OCI-LY1 (cell line): ENCODE data around the gene SEC61B.
A peak's percentile ranks its signal among the peaks of the same experiment; 100 is the strongest.

Source experiments
- H2AFZ ChIP-seq: fragments of 200-600 bp; sonication (generic), shearing (Covaris generic); 2 replicates; pipeline ENCODE4 v1.6.0; 2014; ENCODE audit warnings: antibody characterized with exemption, mild to moderate bottlenecking, low read length
- H3F3A ChIP-seq: fragments of 200-600 bp; sonication (generic), shearing (Covaris generic); 2 replicates; pipeline ENCODE4 v1.6.0; 2014; ENCODE audit warnings: mild to moderate bottlenecking, antibody characterized with exemption, low read length, moderate library complexity; ENCODE audit not compliant: insufficient read depth
- H3K27ac ChIP-seq: fragments of 200-600 bp; sonication (generic); 2 replicates; pipeline ENCODE4 v1.5.1; 2014; ENCODE audit warnings: low read length, mixed run types, mild to moderate bottlenecking, low read depth; ENCODE audit not compliant: poor library complexity, severe bottlenecking
- H3K27me3 ChIP-seq: fragments of 200-600 bp; sonication (generic); 2 replicates; pipeline ENCODE4 v1.6.0; 2014; ENCODE audit warnings: antibody characterized with exemption, mild to moderate bottlenecking, low read length, moderate library complexity; ENCODE audit not compliant: insufficient read depth
- H3K36me3 ChIP-seq: fragments of 200-600 bp; sonication (generic); 2 replicates; pipeline ENCODE4 v1.6.1; 2014; ENCODE audit warnings: mild to moderate bottlenecking, antibody characterized with exemption, low read length, moderate library complexity, mixed read lengths; ENCODE audit not compliant: insufficient read depth
- H3K4me1 ChIP-seq: fragments of 200-600 bp; sonication (generic); 2 replicates; pipeline ENCODE4 v1.5.1; 2014; ENCODE audit warnings: mild to moderate bottlenecking, low read length, moderate library complexity; ENCODE audit not compliant: insufficient read depth, severe bottlenecking
- H3K4me2 ChIP-seq: fragments of 200-600 bp; sonication (generic), shearing (Covaris generic); 2 replicates; pipeline ENCODE4 v1.6.1; 2014; ENCODE audit warnings: low read length
- H3K4me3 ChIP-seq: fragments of 200-600 bp; sonication (generic); 2 replicates; pipeline ENCODE4 v1.5.1; 2014; ENCODE audit warnings: low read length, low read depth, mild to moderate bottlenecking, mixed read lengths; ENCODE audit not compliant: poor library complexity, severe bottlenecking
- H3K79me2 ChIP-seq: fragments of 200-600 bp; shearing (Covaris generic); 2 replicates; pipeline ENCODE4 v1.6.1; 2016; ENCODE audit warnings: mixed run types, low read length, mixed read lengths; ENCODE audit not compliant: insufficient read depth
- H3K9ac ChIP-seq: fragments of 200-600 bp; sonication (generic), shearing (Covaris generic); 2 replicates; pipeline ENCODE4 v1.6.1; 2014; ENCODE audit warnings: mild to moderate bottlenecking, low read length, mixed read lengths
- H3K9me2 ChIP-seq: fragments of 200-600 bp; sonication (generic), shearing (Covaris generic); 2 replicates; pipeline ENCODE4 v1.6.1; 2014; ENCODE audit warnings: low read depth, mild to moderate bottlenecking, low read length, mixed read lengths
- H3K9me3 ChIP-seq: fragments of 200-600 bp; shearing (Covaris generic); 2 replicates; pipeline ENCODE4 v1.6.1; 2014; ENCODE audit warnings: low read length, mixed read lengths
- H4K20me1 ChIP-seq: fragments of 200-600 bp; sonication (generic), shearing (Covaris generic); 2 replicates; pipeline ENCODE4 v1.6.0; 2016; ENCODE audit warnings: mild to moderate bottlenecking, low read length; ENCODE audit not compliant: insufficient read depth
- CTCF ChIP-seq: fragments of 200-600 bp; sonication (generic), shearing (Covaris generic); IDR thresholded peaks from 2 replicates; pipeline ENCODE4 v1.5.1; 2017; ENCODE audit warnings: mild to moderate bottlenecking, antibody characterized with exemption, low read length, moderate library complexity, mixed read lengths
- EZH2 ChIP-seq: fragments of 200-600 bp; sonication (generic), shearing (Covaris generic); IDR thresholded peaks from 2 replicates; pipeline ENCODE4 v1.8.0; 2017; ENCODE audit warnings: borderline replicate concordance, mixed run types, mild to moderate bottlenecking, antibody characterized with exemption, low read length, moderate library complexity, mixed read lengths

The SEC61B gene

GRCh38 chr9:99221621-99222415 is at the start of gene SEC61B, which contains the start of gene ALG2:
Gene SEC61B (plus strand): TSS chr9:99222282. CDS start chr9:99222364, 82 bp downstream.
Gene ALG2 (minus strand): TSS chr9:99221942. CDS start chr9:99221894, 48 bp downstream.
- TF ChIP-seq CTCF, result no peak
- no peak for TF ChIP-seq EZH2
- Histone ChIP-seq H3K9me2 (no peaks in the 10 kb centered on the region), H3K36me3 (peaks cover 59% of the 10 kb centered on the region), H2AFZ (no peak within 1 kb of the TSS), H3K27ac (peak within 1 kb of the TSS; percentile 74), H4K20me1 (no peaks in the 10 kb centered on the region), H3K4me2 (peak within 1 kb of the TSS; percentile 95), H3K4me1 (peaks cover 47% of the 10 kb centered on the region), H3F3A (no peaks in the 10 kb centered on the region), H3K4me3 (peak within 1 kb of the TSS; percentile 85), H3K9ac (peak within 1 kb of the TSS; percentile 92), H3K9me3 (no peaks in the 10 kb centered on the region), H3K79me2 (peaks cover 63% of the 10 kb centered on the region), H3K27me3 (no peaks in the 10 kb centered on the region)

GRCh38 chr9:99173570-99174504 is 48.2 kb upstream of the SEC61B start:
- Histone ChIP-seq H3K36me3 (no peaks in the 10 kb centered on the region), H3F3A (no peaks in the 10 kb centered on the region), H4K20me1 (no peaks in the 10 kb centered on the region), H3K9ac (no peak overlapping the region), H3K4me2 (no peak overlapping the region), H3K9me2 (no peaks in the 10 kb centered on the region), H2AFZ (no peak overlapping the region), H3K9me3 (no peaks in the 10 kb centered on the region), H3K27ac (no peak overlapping the region), H3K4me1 (no peaks in the 10 kb centered on the region), H3K79me2 (no peaks in the 10 kb centered on the region), H3K4me3 (no peak overlapping the region), H3K27me3 (no peaks in the 10 kb centered on the region)
- TF ChIP-seq EZH2, result no peak
- no peak for TF ChIP-seq CTCF

- Histone ChIP-seq H3K9ac (no peak overlapping the region), H4K20me1 (no peaks in the 10 kb centered on the region), H3K4me3 (no peak overlapping the region), H3K79me2 (no peaks in the 10 kb centered on the region), H3K9me2 (no peaks in the 10 kb centered on the region), H3K27me3 (no peaks in the 10 kb centered on the region), H3K9me3 (no peaks in the 10 kb centered on the region), H3F3A (no peaks in the 10 kb centered on the region), H3K36me3 (no peaks in the 10 kb centered on the region), H3K4me1 (peaks cover 8% of the 10 kb centered on the region), H3K4me2 (no peak overlapping the region), H2AFZ (no peak overlapping the region), H3K27ac (no peak overlapping the region)
- TF ChIP-seq CTCF, result no peak
Observed at GRCh38 chr9:99176527-99177013, 45.5 kb upstream of the SEC61B start.
